Astrocyte (in vitro differentiated cells and primary cell): Measurements from ENCODE around the gene PHC2.

Source experiments
- EZH2 ChIP-seq: IDR thresholded peaks from 2 replicates; pipeline ENCODE4 v1.6.1; 2012; ENCODE audit warnings: mild to moderate bottlenecking, low read length, inconsistent platforms; ENCODE audit not compliant: insufficient read depth
- TF ChIP-seq, protein P1 (sequence below): IDR thresholded peaks from 2 replicates; pipeline ENCODE4 v1.5.1; 2011; ENCODE audit warnings: low read depth, mild to moderate bottlenecking, inconsistent platforms, low read length, moderate library complexity; ENCODE audit not compliant: insufficient read depth

DNA sequence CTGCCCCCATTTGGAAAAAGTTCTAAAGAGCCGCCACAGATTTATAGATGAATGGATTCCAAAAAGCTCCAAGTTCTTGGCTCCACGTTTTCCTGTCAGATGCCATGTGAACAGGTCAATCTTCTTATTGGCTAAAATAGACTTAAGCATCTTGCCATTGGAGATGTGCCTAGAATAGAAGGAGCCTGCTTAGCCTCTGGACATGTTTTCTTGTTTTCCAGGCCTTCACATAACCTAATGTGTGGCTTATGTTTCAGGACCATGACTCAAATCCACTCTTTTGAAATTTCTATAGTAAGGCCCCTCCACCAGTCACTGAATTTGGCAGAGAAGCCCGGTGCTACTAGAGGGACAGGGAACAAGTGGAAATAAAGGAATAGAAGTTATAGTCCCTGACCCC, 31.5 kb downstream of the PHC2 start:
- TF ChIP-seq, protein P1, sequence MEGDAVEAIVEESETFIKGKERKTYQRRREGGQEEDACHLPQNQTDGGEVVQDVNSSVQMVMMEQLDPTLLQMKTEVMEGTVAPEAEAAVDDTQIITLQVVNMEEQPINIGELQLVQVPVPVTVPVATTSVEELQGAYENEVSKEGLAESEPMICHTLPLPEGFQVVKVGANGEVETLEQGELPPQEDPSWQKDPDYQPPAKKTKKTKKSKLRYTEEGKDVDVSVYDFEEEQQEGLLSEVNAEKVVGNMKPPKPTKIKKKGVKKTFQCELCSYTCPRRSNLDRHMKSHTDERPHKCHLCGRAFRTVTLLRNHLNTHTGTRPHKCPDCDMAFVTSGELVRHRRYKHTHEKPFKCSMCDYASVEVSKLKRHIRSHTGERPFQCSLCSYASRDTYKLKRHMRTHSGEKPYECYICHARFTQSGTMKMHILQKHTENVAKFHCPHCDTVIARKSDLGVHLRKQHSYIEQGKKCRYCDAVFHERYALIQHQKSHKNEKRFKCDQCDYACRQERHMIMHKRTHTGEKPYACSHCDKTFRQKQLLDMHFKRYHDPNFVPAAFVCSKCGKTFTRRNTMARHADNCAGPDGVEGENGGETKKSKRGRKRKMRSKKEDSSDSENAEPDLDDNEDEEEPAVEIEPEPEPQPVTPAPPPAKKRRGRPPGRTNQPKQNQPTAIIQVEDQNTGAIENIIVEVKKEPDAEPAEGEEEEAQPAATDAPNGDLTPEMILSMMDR, result no peak
- TF ChIP-seq EZH2, result no peak
